Left kidney (tissue), 2 donors: ENCODE results near the gene SLC6A6. TPM values are rescaled to one million over a fixed set of nuclear protein-coding genes. Genes with fewer than 3 reads are reported as not detected.

ENCODE experiments used
- DNase-seq: peaks from one replicate; pipeline ENCODE4 v3.0.0-alpha.2; 2013
- polyA plus RNA-seq: library from polyadenylated mRNA; unstranded; fragments of 120-200 nt; gene quantifications from one replicate; pipeline ENCODE4 v1.2.1, GENCODE V29; 2013; ENCODE audit not compliant: insufficient read length

SLC6A6 gene
- polyA plus RNA-seq, 1 donor = 24.6 TPM

GRCh38 chr3:14520967-14521366 is 118.6 kb downstream of the SLC6A6 start:
- DNase-seq = no peak

- no peak for DNase-seq
Observed at GRCh38 chr3:14521611-14522010, 119.2 kb downstream of the SLC6A6 start.

GRCh38 chr3:14522129-14522691 is 119.8 kb downstream of the SLC6A6 start:
- DNase-seq = no peak

GRCh38 chr3:14522768-14523167 is 120.4 kb downstream of the SLC6A6 start:
- no peak for DNase-seq

GRCh38 chr3:14523792-14524191 is 121.4 kb downstream of the SLC6A6 start:
- DNase-seq = no peak

- DNase-seq = no peak
Observed at GRCh38 chr3:14524311-14524711, 121.9 kb downstream of the SLC6A6 start.

- no peak for DNase-seq
Observed at GRCh38 chr3:14524920-14525660, 122.7 kb downstream of the SLC6A6 start.

GRCh38 chr3:14525685-14526631 is 123.6 kb downstream of the SLC6A6 start:
- DNase-seq = no peak

- DNase-seq = no peak
Observed at GRCh38 chr3:14528081-14528480, 125.7 kb downstream of the SLC6A6 start.

GRCh38 chr3:14531856-14532395 is 129.5 kb downstream of the SLC6A6 start:
- DNase-seq = no peak

GRCh38 chr3:14532691-14533456 is 130.5 kb downstream of the SLC6A6 start:
- DNase-seq = no peak

GRCh38 chr3:14533457-14533958 is 131.1 kb downstream of the SLC6A6 start:
- DNase-seq = no peak

GRCh38 chr3:14534516-14535191 is 132.2 kb downstream of the SLC6A6 start:
- DNase-seq = no peak

GRCh38 chr3:14535616-14536015 is 133.2 kb downstream of the SLC6A6 start:
- DNase-seq = no peak

GRCh38 chr3:14536055-14536815 is 133.8 kb downstream of the SLC6A6 start:
- DNase-seq = no peak

GRCh38 chr3:14536837-14537589 is 134.6 kb downstream of the SLC6A6 start:
- DNase-seq = no peak

GRCh38 chr3:14537590-14538450 is 135.4 kb downstream of the SLC6A6 start:
- no peak for DNase-seq

- DNase-seq = no peak
Observed at GRCh38 chr3:14538451-14539088, 136.2 kb downstream of the SLC6A6 start.
